MCF 10A (cell line): Measurements from ENCODE around the gene BAG2. TPM values are rescaled to one million over a fixed set of nuclear protein-coding genes. Genes with fewer than 3 reads are reported as not detected.

Experiments used
- BruUV-seq: library from RNA; stranded (reverse); fragments of 400-500 nt; replicated peaks from 2 replicates; lab custom pipeline; 2021; lab: Mats Ljungman, UMichigan
- CTCF ChIA-PET: fragments of 300-600 bp; sonication (Branson Sonifier 250); formaldehyde crosslinking; extraction: SDS; loops from one replicate; lab custom pipeline; 2021; ENCODE audit warnings: antibody characterized with exemption, inconsistent platforms; lab: Yijun Ruan, JAX
- POLR2A ChIA-PET: fragments of 300-600, 350-650 bp; sonication (Branson Sonifier 250); formaldehyde crosslinking; extraction: SDS; loops from one replicate; lab custom pipeline; 2020; ENCODE audit warnings: antibody characterized with exemption, inconsistent platforms; lab: Yijun Ruan, JAX
- DNase-seq: peaks from one replicate; pipeline ENCODE4 v3.0.0-alpha.2; 2018; ENCODE audit not compliant: unreplicated experiment
- H3K27ac Mint-ChIP-seq: one replicate; pipeline ENCODE4 v1.8.0; 2022; ENCODE audit warnings: mild to moderate bottlenecking, low read depth, mixed read lengths; ENCODE audit not compliant: unreplicated experiment
- H3K27me3 Mint-ChIP-seq: one replicate; pipeline ENCODE4 v1.8.0; 2022; ENCODE audit warnings: mixed read lengths; ENCODE audit not compliant: insufficient read depth, unreplicated experiment
- H3K36me3 Mint-ChIP-seq: one replicate; pipeline ENCODE4 v1.8.0; 2022; ENCODE audit warnings: mild to moderate bottlenecking, moderate library complexity, mixed read lengths; ENCODE audit not compliant: insufficient read depth, unreplicated experiment
- H3K4me1 Mint-ChIP-seq: one replicate; pipeline ENCODE4 v1.8.0; 2022; ENCODE audit warnings: mixed read lengths; ENCODE audit not compliant: insufficient read depth, unreplicated experiment
- H3K4me3 Mint-ChIP-seq: one replicate; pipeline ENCODE4 v1.8.0; 2022; ENCODE audit warnings: mild to moderate bottlenecking, moderate library complexity, mixed read lengths; ENCODE audit not compliant: unreplicated experiment
- H3K9me3 Mint-ChIP-seq: one replicate; pipeline ENCODE4 v1.8.0; 2022; ENCODE audit warnings: mixed read lengths; ENCODE audit not compliant: unreplicated experiment
- intact Hi-C: fragments of 100-400 bp; cut with micrococcal nuclease; formaldehyde crosslinking; loops from 2 replicates; pipeline ENCODE4 v1.14.1; 2022
- total RNA-seq: library from RNA; stranded (reverse); gene quantifications from 2 replicates; pipeline ENCODE4 v1.2.3, GENCODE V29; 2022
- TF ChIP-seq, protein P1 (sequence below): fragments of 200-600 bp; IDR thresholded peaks from one replicate; pipeline ENCODE4 v1.8.0; 2022; ENCODE audit warnings: antibody characterized with exemption, mild to moderate bottlenecking; ENCODE audit not compliant: unreplicated experiment

The BAG2 gene
- total RNA-seq, 1 experiment from 2014 or later: 4.2 TPM

DNA sequence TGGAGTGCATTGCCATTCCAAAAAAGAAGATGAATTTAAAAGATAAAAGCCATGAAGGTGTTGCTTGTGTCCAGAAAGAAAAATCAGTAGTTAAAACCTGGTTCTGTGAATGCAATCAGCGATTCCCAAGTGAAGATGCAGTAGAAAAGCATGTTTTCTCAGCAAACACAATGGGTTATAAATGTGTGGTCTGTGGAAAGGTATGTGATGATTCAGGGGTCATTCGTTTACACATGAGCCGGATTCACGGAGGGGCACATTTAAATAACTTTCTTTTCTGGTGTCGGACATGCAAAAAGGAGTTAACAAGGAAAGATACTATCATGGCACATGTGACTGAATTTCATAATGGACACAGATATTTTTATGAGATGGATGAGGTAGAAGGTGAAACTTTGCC is 24.7 kb upstream of the BAG2 start:
- H3K9me3 Mint-ChIP-seq: no peaks in the 10 kb centered on the region
- peaks cover 67% of the 10 kb centered on the region for H3K36me3 Mint-ChIP-seq
- no peak overlapping the region for H3K27ac Mint-ChIP-seq
- ChIA-PET CTCF (interaction anchor here (0.7 kb wide), 1 partner anchor 10 kb away, joined by 3 read pairs; no protein-coding TSS in a partner anchor), POLR2A (no interaction called here)
- BruUV-seq: TSS peak; percentile 48
- H3K4me3 Mint-ChIP-seq: no peak overlapping the region
- no peak for DNase-seq
- intact Hi-C loops: no loop called here
- no peaks in the 10 kb centered on the region for H3K27me3 Mint-ChIP-seq
- H3K4me1 Mint-ChIP-seq: no peaks in the 10 kb centered on the region
- TF ChIP-seq, protein P1, sequence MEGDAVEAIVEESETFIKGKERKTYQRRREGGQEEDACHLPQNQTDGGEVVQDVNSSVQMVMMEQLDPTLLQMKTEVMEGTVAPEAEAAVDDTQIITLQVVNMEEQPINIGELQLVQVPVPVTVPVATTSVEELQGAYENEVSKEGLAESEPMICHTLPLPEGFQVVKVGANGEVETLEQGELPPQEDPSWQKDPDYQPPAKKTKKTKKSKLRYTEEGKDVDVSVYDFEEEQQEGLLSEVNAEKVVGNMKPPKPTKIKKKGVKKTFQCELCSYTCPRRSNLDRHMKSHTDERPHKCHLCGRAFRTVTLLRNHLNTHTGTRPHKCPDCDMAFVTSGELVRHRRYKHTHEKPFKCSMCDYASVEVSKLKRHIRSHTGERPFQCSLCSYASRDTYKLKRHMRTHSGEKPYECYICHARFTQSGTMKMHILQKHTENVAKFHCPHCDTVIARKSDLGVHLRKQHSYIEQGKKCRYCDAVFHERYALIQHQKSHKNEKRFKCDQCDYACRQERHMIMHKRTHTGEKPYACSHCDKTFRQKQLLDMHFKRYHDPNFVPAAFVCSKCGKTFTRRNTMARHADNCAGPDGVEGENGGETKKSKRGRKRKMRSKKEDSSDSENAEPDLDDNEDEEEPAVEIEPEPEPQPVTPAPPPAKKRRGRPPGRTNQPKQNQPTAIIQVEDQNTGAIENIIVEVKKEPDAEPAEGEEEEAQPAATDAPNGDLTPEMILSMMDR: no peak

- ChIA-PET CTCF (interaction anchor here (0.7 kb wide), 1 partner anchor 9 kb away, joined by 3 read pairs; no protein-coding TSS in a partner anchor), POLR2A (no interaction called here)
- TF ChIP-seq, protein P1: no peak
- no peaks in the 10 kb centered on the region for H3K4me1 Mint-ChIP-seq
- peaks cover 67% of the 10 kb centered on the region for H3K36me3 Mint-ChIP-seq
- H3K27me3 Mint-ChIP-seq: no peaks in the 10 kb centered on the region
- no TSS peak for BruUV-seq
- no peak overlapping the region for H3K4me3 Mint-ChIP-seq
- no peaks in the 10 kb centered on the region for H3K9me3 Mint-ChIP-seq
- no peak overlapping the region for H3K27ac Mint-ChIP-seq
- intact Hi-C loops: no loop called here
- no peak for DNase-seq
Observed at GRCh38 chr6:57147955-57148858, 23.9 kb upstream of the BAG2 start.

DNA sequence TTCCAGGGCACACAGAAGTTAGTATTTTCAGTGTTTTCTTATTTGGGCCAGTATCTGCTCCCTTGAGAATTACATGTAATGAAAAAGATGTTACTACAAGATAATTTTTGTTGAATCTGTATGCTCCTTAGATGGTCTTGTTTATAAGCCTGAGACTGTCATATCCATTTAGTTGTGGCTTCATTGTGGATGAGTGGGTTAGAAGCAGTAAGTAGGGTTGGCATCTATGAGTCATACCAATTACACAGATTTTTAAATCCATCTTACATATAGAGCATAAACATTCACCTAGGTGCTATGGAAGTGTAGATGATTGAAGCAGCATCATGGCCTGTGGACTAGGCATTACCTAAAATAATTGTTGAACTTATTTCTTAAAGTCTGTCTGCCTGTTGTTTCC is 13.5 kb upstream of the BAG2 start:
- ChIA-PET CTCF (interaction anchor here (0.7 to 1.2 kb wide), 2 partner anchors 95 to 156 kb away, joined by 3 read pairs; no protein-coding TSS in a partner anchor), POLR2A (interaction anchor here (1.5 kb wide), 1 partner anchor 12 kb away, joined by 5 read pairs; no protein-coding TSS in a partner anchor)
- Mint-ChIP-seq H3K9me3 (no peaks in the 10 kb centered on the region), H3K27ac (no peak overlapping the region), H3K4me1 (peaks cover 4% of the 10 kb centered on the region), H3K36me3 (peaks cover 56% of the 10 kb centered on the region), H3K27me3 (no peaks in the 10 kb centered on the region), H3K4me3 (no peak overlapping the region)
- BruUV-seq: no TSS peak
- TF ChIP-seq, protein P1: no peak
- intact Hi-C loops: no loop called here
- DNase-seq: peak; percentile 23

- H3K4me1 Mint-ChIP-seq: peaks cover 4% of the 10 kb centered on the region
- no TSS peak for BruUV-seq
- H3K27ac Mint-ChIP-seq: no peak overlapping the region
- ChIA-PET CTCF (no interaction called here), POLR2A (interaction anchor here (1.5 kb wide), 1 partner anchor 11 kb away, joined by 5 read pairs; no protein-coding TSS in a partner anchor)
- H3K4me3 Mint-ChIP-seq: no peak overlapping the region
- no peaks in the 10 kb centered on the region for H3K27me3 Mint-ChIP-seq
- TF ChIP-seq, protein P1: no peak
- H3K36me3 Mint-ChIP-seq: peaks cover 56% of the 10 kb centered on the region
- intact Hi-C loops: no loop called here
- peak; percentile 10 for DNase-seq
- no peaks in the 10 kb centered on the region for H3K9me3 Mint-ChIP-seq
Observed at GRCh38 chr6:57159127-57159526, 13.0 kb upstream of the BAG2 start.
